HepG2 (cell line): ENCODE measurements around the gene ARMH1. TPM values are rescaled to one million over a fixed set of nuclear protein-coding genes. Genes with fewer than 3 reads are reported as not detected.

ENCODE experiments used
- BCL3 ChIP-seq: sonication (generic); formaldehyde crosslinking; IDR thresholded peaks from 2 replicates; pipeline ENCODE4 v1.5.1; 2020; ENCODE audit warnings: mild to moderate bottlenecking, missing genetic modification reagents, moderate library complexity
- BCL6 ChIP-seq: IDR thresholded peaks from 2 replicates; pipeline ENCODE4 v1.6.1; 2016; ENCODE audit warnings: missing genetic modification reagents, missing compliant biosample characterization
- CHD4 ChIP-seq: fragments of 200-600 bp; sonication (generic); IDR thresholded peaks from 2 replicates; pipeline ENCODE4 v1.7.0; 2017; ENCODE audit warnings: mild to moderate bottlenecking, low read length, borderline replicate concordance
- GABPA ChIP-seq, 2 experiments: IDR thresholded peaks; 2 replicates each; pipeline ENCODE4 v1.6.1; 2011 to 2016; ENCODE audit warnings: low read depth in 2 of 2, low read length in 1 of 2, missing biosample characterization in 1 of 2, missing genetic modification characterization in 1 of 2
- KDM2A ChIP-seq: sonication (generic); formaldehyde crosslinking; IDR thresholded peaks from 2 replicates; pipeline ENCODE4 v1.4.0; 2020; ENCODE audit warnings: low read depth, missing genetic modification reagents, borderline replicate concordance
- SCMH1 ChIP-seq: sonication (generic); formaldehyde crosslinking; IDR thresholded peaks from 2 replicates; pipeline ENCODE4 v1.9.0; 2021; ENCODE audit warnings: missing genetic modification reagents, mild to moderate bottlenecking, borderline replicate concordance
- TFDP1 ChIP-seq: IDR thresholded peaks from 2 replicates; pipeline ENCODE4 v1.6.1; 2016; ENCODE audit warnings: missing compliant biosample characterization, missing genetic modification reagents, borderline replicate concordance
- THRA ChIP-seq: sonication (generic); formaldehyde crosslinking; IDR thresholded peaks from 2 replicates; pipeline ENCODE4 v1.4.0; 2020; ENCODE audit warnings: missing genetic modification reagents, borderline replicate concordance
- ZC3H4 ChIP-seq: sonication (generic); formaldehyde crosslinking; IDR thresholded peaks from 2 replicates; pipeline ENCODE4 v1.4.0; 2020; ENCODE audit warnings: missing genetic modification reagents, borderline replicate concordance
- ZNF407 ChIP-seq: sonication (generic); formaldehyde crosslinking; IDR thresholded peaks from one replicate; pipeline ENCODE4 v1.5.1; 2020; ENCODE audit warnings: mild to moderate bottlenecking, missing genetic modification reagents; ENCODE audit errors: not compliant biosample characterization
- ZNF503 ChIP-seq: sonication (generic); formaldehyde crosslinking; IDR thresholded peaks from 2 replicates; pipeline ENCODE4 v1.4.0; 2020; ENCODE audit warnings: missing genetic modification reagents
- ZSCAN12 ChIP-seq: sonication (generic); formaldehyde crosslinking; IDR thresholded peaks from 2 replicates; pipeline ENCODE4 v1.9.0; 2021; ENCODE audit warnings: mild to moderate bottlenecking, missing genetic modification reagents
- polyA plus RNA-seq, 8 experiments: library from polyadenylated mRNA; depleted of rRNA in 3 of 8; stranded (reverse) in 7 of 8; unstranded in 1 of 8; fragments of >200 nt; fragmentation: Illumina TruSeq in 4 of 8; extraction: Trizol in 4 of 8; gene quantifications; 2 replicates each; pipeline versions ENCODE4 v1.2.1 to v1.2.3, GENCODE V29; 2011 to 2016; ENCODE audit warnings: low read depth in 4 of 8, missing spikeins in 1 of 8, mixed read lengths in 1 of 8; ENCODE audit not compliant: insufficient read depth in 1 of 8
- total RNA-seq, 5 experiments: library from RNA; depleted of rRNA; stranded (reverse); fragments of >200 nt; fragmentation: Illumina TruSeq; extraction: Trizol; gene quantifications; 2 replicates each; pipeline ENCODE4 v1.2.3, GENCODE V29; 2016; ENCODE audit warnings: low read depth in 1 of 5

ARMH1 gene
- total and polyA plus RNA-seq, 2 of the 13 experiments (the other 11 are each of a cell fraction or from before 2014, with no cell fraction given) = 0.69 TPM; not detected in 1

DNA sequence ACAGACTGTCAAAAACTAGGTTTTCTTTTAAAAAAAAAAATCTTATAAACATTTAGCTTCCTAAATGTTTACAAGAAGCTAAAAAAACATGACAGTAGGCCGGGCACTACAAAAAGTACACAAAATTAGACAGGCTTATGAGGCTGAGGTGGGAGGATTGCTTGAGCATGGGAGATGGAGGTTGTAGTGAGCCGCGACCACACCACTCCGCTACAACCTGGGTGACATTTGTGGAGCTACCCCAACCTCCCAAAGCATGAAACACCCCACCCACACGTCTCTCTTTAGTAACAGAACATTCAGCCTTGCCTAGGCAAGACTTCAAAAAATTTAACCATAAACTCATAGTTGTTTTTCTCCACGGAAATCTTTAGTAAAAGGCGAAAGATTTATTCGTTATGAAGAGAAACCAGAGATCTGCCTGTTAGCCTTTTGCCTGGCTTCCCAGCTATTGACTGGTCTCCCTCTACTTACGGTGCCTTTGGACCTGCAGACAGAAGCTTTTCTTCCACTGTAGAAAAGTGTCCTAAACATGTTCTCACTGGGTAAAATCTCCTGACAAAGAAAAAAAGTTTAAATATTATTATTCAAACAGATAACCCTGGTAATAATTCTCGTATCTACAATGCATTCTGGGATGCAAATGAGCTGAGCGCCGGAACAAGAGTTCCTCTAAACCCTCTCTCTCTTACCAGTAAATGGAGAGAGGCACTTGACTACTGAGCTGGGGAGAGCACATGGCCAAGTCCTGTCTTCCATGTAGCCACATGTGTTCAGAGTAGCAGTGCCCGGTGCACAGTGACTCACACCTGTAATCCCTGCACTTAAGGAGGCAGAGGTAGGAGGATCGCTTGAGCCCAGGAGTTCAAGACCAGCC is 47.2 kb downstream of the ARMH1 start (continued):
- TF ChIP-seq ZNF503 (CRISPR knock-in tag) = 0 out of 2 replicates have a peak, but pooled peaks have one; percentile 52
- TF ChIP-seq CHD4 = no peak
- peak; percentile 100 for TF ChIP-seq ZC3H4 (CRISPR knock-in tag)
- TF ChIP-seq ZNF407 (CRISPR knock-in tag) = no peak
- TF ChIP-seq THRA (CRISPR knock-in tag) = peak; percentile 77
- no peak for TF ChIP-seq GABPA (IDR thresholded peaks at IDR 0.05; ENCODE audit: low read depth, low read length)
- no peak for TF ChIP-seq GABPA (CRISPR knock-in tag; IDR thresholded peaks at IDR 0.05; ENCODE audit: low read depth)
- TF ChIP-seq KDM2A (CRISPR knock-in tag) = 0 out of 2 replicates have a peak, but pooled peaks have one; percentile 13
- TF ChIP-seq SCMH1 (CRISPR knock-in tag) = no peak
- no peak for TF ChIP-seq BCL3 (CRISPR knock-in tag)
- TF ChIP-seq BCL6 (CRISPR knock-in tag) = peak; percentile 64
- peak; percentile 34; the same call in 1 of the 2 replicates for TF ChIP-seq TFDP1 (CRISPR knock-in tag)
- no peak for TF ChIP-seq ZSCAN12 (CRISPR knock-in tag)
